Dendritic cell treated with granulocyte-macrophage colony-stimulating factor and Interleukin-4, amounts not matched to agents 40 ng/mL and 50 ng/mL, for 4 days (primary cell): Measurements from ENCODE around the gene DNAH10.

Experiments
- H3K27ac Mint-ChIP-seq: one replicate; pipeline ENCODE4 v1.8.0; 2022; ENCODE audit warnings: mild to moderate bottlenecking, mixed read lengths
- H3K27me3 Mint-ChIP-seq: one replicate; pipeline ENCODE4 v1.8.0; 2022; ENCODE audit warnings: mild to moderate bottlenecking, mixed read lengths
- H3K36me3 Mint-ChIP-seq: one replicate; pipeline ENCODE4 v1.8.0; 2022; ENCODE audit warnings: low read depth, mixed read lengths
- H3K4me1 Mint-ChIP-seq: one replicate; pipeline ENCODE4 v1.8.0; 2022; ENCODE audit warnings: low read depth, mixed read lengths
- H3K4me3 Mint-ChIP-seq: one replicate; pipeline ENCODE4 v1.8.0; 2022; ENCODE audit warnings: mild to moderate bottlenecking, moderate library complexity, mixed read lengths
- H3K9me3 Mint-ChIP-seq: one replicate; pipeline ENCODE4 v1.8.0; 2022; ENCODE audit warnings: mixed read lengths
- intact Hi-C: fragments of 100-400 bp; cut with micrococcal nuclease; formaldehyde crosslinking; loops from one replicate; pipeline ENCODE4 v1.15.0; 2022

The DNAH10 gene

GRCh38 chr12:123828120-123828519, 66.0 kb downstream of the DNAH10 start:
- H3K27ac Mint-ChIP-seq = no peak overlapping the region
- no peaks in the 10 kb centered on the region for H3K9me3 Mint-ChIP-seq
- no peaks in the 10 kb centered on the region for H3K36me3 Mint-ChIP-seq
- intact Hi-C loops = no loop called here
- no peak overlapping the region for H3K4me3 Mint-ChIP-seq
- peaks cover 3% of the 10 kb centered on the region for H3K27me3 Mint-ChIP-seq
- H3K4me1 Mint-ChIP-seq = no peaks in the 10 kb centered on the region

GRCh38 chr12:123828854-123829547, 66.9 kb downstream of the DNAH10 start:
- no peaks in the 10 kb centered on the region for H3K9me3 Mint-ChIP-seq
- H3K27me3 Mint-ChIP-seq = peaks cover 2% of the 10 kb centered on the region
- intact Hi-C loops = no loop called here
- no peak overlapping the region for H3K4me3 Mint-ChIP-seq
- no peaks in the 10 kb centered on the region for H3K36me3 Mint-ChIP-seq
- no peaks in the 10 kb centered on the region for H3K4me1 Mint-ChIP-seq
- no peak overlapping the region for H3K27ac Mint-ChIP-seq

GRCh38 chr12:123829561-123829960, 67.5 kb downstream of the DNAH10 start:
- Mint-ChIP-seq H3K36me3 (no peaks in the 10 kb centered on the region), H3K4me1 (no peaks in the 10 kb centered on the region), H3K27me3 (no peaks in the 10 kb centered on the region), H3K4me3 (no peak overlapping the region), H3K27ac (no peak overlapping the region), H3K9me3 (no peaks in the 10 kb centered on the region)
- intact Hi-C loops = no loop called here

GRCh38 chr12:123830675-123831074, 68.6 kb downstream of the DNAH10 start:
- no peaks in the 10 kb centered on the region for H3K36me3 Mint-ChIP-seq
- H3K4me3 Mint-ChIP-seq = no peak overlapping the region
- no peaks in the 10 kb centered on the region for H3K27me3 Mint-ChIP-seq
- no peaks in the 10 kb centered on the region for H3K4me1 Mint-ChIP-seq
- intact Hi-C loops = no loop called here
- H3K27ac Mint-ChIP-seq = no peak overlapping the region
- H3K9me3 Mint-ChIP-seq = no peaks in the 10 kb centered on the region

GRCh38 chr12:123832052-123832451, 70.0 kb downstream of the DNAH10 start:
- H3K4me1 Mint-ChIP-seq = no peaks in the 10 kb centered on the region
- intact Hi-C loops = no loop called here
- no peaks in the 10 kb centered on the region for H3K36me3 Mint-ChIP-seq
- H3K27ac Mint-ChIP-seq = no peak overlapping the region
- no peaks in the 10 kb centered on the region for H3K27me3 Mint-ChIP-seq
- H3K9me3 Mint-ChIP-seq = no peaks in the 10 kb centered on the region
- H3K4me3 Mint-ChIP-seq = no peak overlapping the region

- no peak overlapping the region for H3K27ac Mint-ChIP-seq
- no peaks in the 10 kb centered on the region for H3K9me3 Mint-ChIP-seq
- intact Hi-C loops = no loop called here
- no peaks in the 10 kb centered on the region for H3K4me1 Mint-ChIP-seq
- no peak overlapping the region for H3K4me3 Mint-ChIP-seq
- H3K27me3 Mint-ChIP-seq = no peaks in the 10 kb centered on the region
- H3K36me3 Mint-ChIP-seq = no peaks in the 10 kb centered on the region
These were observed 71.7 kb downstream of the DNAH10 start for GRCh38 chr12:123833830-123834229.

- Mint-ChIP-seq H3K4me3 (no peak overlapping the region), H3K9me3 (no peaks in the 10 kb centered on the region), H3K36me3 (no peaks in the 10 kb centered on the region), H3K4me1 (no peaks in the 10 kb centered on the region), H3K27ac (no peak overlapping the region), H3K27me3 (no peaks in the 10 kb centered on the region)
- intact Hi-C loops = no loop called here
These were observed 72.7 kb downstream of the DNAH10 start for GRCh38 chr12:123834845-123835244.

- Mint-ChIP-seq H3K4me3 (no peak overlapping the region), H3K27ac (no peak overlapping the region), H3K9me3 (no peaks in the 10 kb centered on the region), H3K4me1 (no peaks in the 10 kb centered on the region), H3K27me3 (no peaks in the 10 kb centered on the region), H3K36me3 (no peaks in the 10 kb centered on the region)
- intact Hi-C loops = no loop called here
These were observed 74.2 kb downstream of the DNAH10 start for GRCh38 chr12:123836292-123836691.

GRCh38 chr12:123839826-123840225, 77.7 kb downstream of the DNAH10 start:
- no peaks in the 10 kb centered on the region for H3K36me3 Mint-ChIP-seq
- H3K27me3 Mint-ChIP-seq = no peaks in the 10 kb centered on the region
- H3K27ac Mint-ChIP-seq = no peak overlapping the region
- intact Hi-C loops = no loop called here
- no peak overlapping the region for H3K4me3 Mint-ChIP-seq
- no peaks in the 10 kb centered on the region for H3K4me1 Mint-ChIP-seq
- H3K9me3 Mint-ChIP-seq = no peaks in the 10 kb centered on the region

- intact Hi-C loops = no loop called here
- Mint-ChIP-seq H3K27me3 (no peaks in the 10 kb centered on the region), H3K36me3 (no peaks in the 10 kb centered on the region), H3K9me3 (no peaks in the 10 kb centered on the region), H3K4me3 (no peak overlapping the region), H3K27ac (no peak overlapping the region), H3K4me1 (no peaks in the 10 kb centered on the region)
These were observed 78.8 kb downstream of the DNAH10 start for GRCh38 chr12:123840765-123841425.

GRCh38 chr12:123843912-123844748, 82.0 kb downstream of the DNAH10 start:
- no peaks in the 10 kb centered on the region for H3K36me3 Mint-ChIP-seq
- H3K9me3 Mint-ChIP-seq = no peaks in the 10 kb centered on the region
- H3K4me1 Mint-ChIP-seq = no peaks in the 10 kb centered on the region
- no peak overlapping the region for H3K27ac Mint-ChIP-seq
- H3K4me3 Mint-ChIP-seq = no peak overlapping the region
- intact Hi-C loops = no loop called here
- no peaks in the 10 kb centered on the region for H3K27me3 Mint-ChIP-seq

GRCh38 chr12:123845881-123846280, 83.8 kb downstream of the DNAH10 start:
- no peak overlapping the region for H3K4me3 Mint-ChIP-seq
- no peaks in the 10 kb centered on the region for H3K36me3 Mint-ChIP-seq
- H3K27me3 Mint-ChIP-seq = no peaks in the 10 kb centered on the region
- no peak overlapping the region for H3K27ac Mint-ChIP-seq
- intact Hi-C loops = no loop called here
- H3K4me1 Mint-ChIP-seq = no peaks in the 10 kb centered on the region
- H3K9me3 Mint-ChIP-seq = no peaks in the 10 kb centered on the region

GRCh38 chr12:123846340-123846739, 84.2 kb downstream of the DNAH10 start:
- Mint-ChIP-seq H3K4me1 (no peaks in the 10 kb centered on the region), H3K9me3 (no peaks in the 10 kb centered on the region), H3K36me3 (no peaks in the 10 kb centered on the region), H3K4me3 (no peak overlapping the region), H3K27me3 (no peaks in the 10 kb centered on the region), H3K27ac (no peak overlapping the region)
- intact Hi-C loops = no loop called here

- Mint-ChIP-seq H3K4me1 (no peaks in the 10 kb centered on the region), H3K27ac (no peak overlapping the region), H3K36me3 (no peaks in the 10 kb centered on the region), H3K27me3 (no peaks in the 10 kb centered on the region), H3K9me3 (no peaks in the 10 kb centered on the region), H3K4me3 (no peak overlapping the region)
- intact Hi-C loops = no loop called here
These were observed 84.9 kb downstream of the DNAH10 start for GRCh38 chr12:123847019-123847418.
